GM19043 (cell line): ENCODE data around the gene INTS4.
"Not testable (repeated sequence)": the region's sequence is repeated elsewhere in the genome, so short reads cannot be mapped to it uniquely, and the experiment has no call there.

Experiments used
- ATAC-seq: cut with Tn5 transposase; IDR thresholded peaks from one replicate; pipeline ENCODE4 v1.9.1; 2021; ENCODE audit warnings: low read depth; ENCODE audit not compliant: unreplicated experiment

INTS4 gene

GRCh38 chr11:77884186-77884828, 110.2 kb downstream of the INTS4 start:
- no peak for ATAC-seq

GRCh38 chr11:77883775-77884174, 110.7 kb downstream of the INTS4 start:
- ATAC-seq, result no peak

- ATAC-seq, result no peak
Measured at GRCh38 chr11:77882396-77882795, 112.1 kb downstream of the INTS4 start.

DNA sequence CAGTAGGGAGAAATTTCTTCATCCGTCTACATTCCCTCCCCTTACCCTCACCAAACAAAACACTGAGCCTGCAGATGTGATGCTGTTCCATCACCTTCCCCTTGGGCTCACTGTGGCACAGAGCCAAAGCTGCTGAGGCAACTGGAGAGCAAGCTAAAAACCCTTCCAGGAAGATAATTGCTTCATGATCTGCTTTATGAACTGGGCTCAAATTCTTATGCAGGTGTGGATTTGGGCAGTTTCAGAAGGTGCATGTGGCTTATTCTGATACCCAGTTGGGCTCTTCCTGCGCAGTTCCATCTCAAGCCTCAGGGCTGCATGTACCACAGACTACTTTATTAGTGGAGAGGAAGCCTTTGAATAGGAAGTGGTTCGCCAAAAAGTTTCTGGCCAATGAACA, 115.2 kb downstream of the INTS4 start:
- peak; percentile 79 for ATAC-seq

DNA sequence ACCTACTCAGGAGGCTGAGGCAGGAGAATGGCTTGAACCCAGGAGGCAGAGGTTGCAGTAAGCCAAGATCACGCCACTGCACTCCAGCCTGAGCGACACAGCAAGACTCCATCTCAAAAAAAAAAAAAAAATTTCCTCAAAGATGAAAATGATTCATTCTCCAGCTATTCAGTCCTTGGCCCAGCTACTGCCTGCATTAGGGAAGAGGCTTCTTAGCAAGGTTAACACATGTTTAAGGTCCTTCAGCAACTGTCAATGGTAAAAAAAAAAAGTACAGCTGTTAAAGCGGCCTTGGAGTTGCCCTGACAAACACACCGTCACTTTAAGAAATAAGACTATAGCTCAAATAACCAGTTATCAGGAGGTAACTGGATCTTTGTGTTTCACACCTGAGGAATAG, 116.2 kb downstream of the INTS4 start:
- ATAC-seq, result not testable (repeated sequence)

DNA sequence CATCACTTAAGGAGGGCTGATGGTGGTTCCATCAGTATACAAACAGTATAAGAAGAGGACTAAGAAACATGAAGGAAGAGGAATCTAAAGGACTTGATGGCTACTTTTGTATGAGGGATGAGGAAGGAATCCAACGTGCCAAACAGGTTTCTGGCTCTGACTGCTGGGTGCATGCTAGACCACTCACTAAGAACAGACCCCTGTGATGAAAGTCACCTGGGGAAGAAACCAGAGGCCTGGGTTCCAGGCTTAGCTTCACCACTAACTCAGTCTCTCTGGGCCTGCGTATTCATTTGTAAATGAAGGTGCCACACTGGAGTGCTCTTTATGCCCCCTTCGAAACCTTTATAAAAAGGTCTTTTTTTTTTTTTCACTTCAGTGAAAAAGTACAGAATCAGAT, 118.4 kb downstream of the INTS4 start:
- no peak for ATAC-seq

DNA sequence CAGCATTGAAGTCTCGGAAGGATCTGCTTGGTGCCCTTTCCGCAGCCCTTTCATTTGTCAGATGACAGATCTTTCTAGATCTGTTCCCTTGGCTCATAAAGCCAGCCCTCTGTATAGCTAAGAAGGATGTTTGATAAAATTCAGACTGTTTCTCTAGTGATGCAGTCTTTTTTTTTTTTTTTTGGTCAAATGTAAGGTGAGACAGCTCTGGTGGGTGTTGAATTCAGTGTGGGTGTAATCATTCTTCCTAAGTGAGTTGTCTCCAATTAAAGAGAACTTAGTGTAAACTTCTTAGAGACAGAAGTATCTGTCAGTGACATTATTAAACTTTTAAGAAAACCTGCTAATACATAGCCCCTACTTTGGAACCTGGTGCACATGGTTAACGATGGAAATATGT, 120.3 kb downstream of the INTS4 start:
- no peak for ATAC-seq

GRCh38 chr11:77873345-77873744, 121.1 kb downstream of the INTS4 start:
- no peak for ATAC-seq

- no peak for ATAC-seq
Measured at GRCh38 chr11:77871855-77872254, 122.6 kb downstream of the INTS4 start.

- ATAC-seq, result no peak
Measured at GRCh38 chr11:77868744-77869143, 125.7 kb downstream of the INTS4 start.

DNA sequence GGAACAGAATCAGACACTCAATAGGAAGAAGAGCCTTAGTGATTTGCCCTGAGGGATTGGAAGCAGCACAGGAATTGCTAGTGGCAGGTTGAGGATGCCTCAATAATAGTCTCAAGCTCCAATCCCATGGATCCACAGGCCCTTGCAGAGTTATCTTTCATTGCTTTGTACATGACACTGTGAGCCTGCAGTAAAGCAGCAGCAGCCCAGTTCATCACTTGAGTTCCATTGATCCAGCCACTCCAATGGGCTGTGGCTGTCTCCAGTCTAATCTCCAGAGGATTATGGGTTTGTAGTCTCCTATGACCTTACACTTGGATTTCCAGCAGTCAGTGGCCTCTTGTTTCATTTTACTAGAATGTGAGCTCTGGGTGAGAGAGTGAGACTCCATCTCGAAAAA, 128.1 kb downstream of the INTS4 start:
- no peak for ATAC-seq

DNA sequence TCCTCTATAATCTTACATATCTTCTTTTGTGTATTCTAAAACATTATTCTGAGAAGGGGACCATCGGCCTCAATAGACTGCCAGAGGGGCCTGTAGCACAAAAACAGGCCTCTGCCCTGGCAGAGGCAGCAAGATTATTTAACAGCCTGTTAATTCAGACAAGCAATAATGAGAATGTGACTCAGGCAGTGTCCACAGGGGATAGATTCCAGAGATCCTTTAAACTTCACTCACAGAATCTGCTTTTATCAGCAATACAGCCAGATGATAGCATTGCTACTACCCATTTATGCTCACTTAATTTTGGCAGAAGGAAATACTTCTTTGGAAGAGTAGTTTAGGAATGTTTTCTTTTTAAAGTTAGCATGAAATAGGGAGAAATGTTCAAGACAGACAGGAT, 128.7 kb downstream of the INTS4 start:
- no peak for ATAC-seq

DNA sequence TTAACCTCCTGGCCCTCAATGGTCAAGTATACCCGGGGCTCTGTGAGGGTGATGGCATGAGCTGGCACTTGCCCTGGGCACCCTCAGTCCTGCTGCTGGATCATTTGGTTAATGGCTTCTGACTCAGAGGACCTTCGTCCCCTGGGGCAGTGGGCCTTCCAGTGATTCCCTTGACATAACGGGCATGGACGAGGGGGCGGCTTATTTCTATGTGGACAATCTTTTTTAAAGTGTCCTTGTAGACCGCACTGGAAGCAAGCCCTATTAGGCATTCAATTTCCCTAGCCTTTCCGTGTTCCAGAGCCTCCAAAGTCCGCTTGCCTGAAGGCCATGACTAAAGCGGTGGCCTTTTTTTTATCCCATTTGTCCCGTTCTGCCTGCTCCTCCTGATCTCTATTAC, 133.0 kb downstream of the INTS4 start:
- not testable (repeated sequence) for ATAC-seq

DNA sequence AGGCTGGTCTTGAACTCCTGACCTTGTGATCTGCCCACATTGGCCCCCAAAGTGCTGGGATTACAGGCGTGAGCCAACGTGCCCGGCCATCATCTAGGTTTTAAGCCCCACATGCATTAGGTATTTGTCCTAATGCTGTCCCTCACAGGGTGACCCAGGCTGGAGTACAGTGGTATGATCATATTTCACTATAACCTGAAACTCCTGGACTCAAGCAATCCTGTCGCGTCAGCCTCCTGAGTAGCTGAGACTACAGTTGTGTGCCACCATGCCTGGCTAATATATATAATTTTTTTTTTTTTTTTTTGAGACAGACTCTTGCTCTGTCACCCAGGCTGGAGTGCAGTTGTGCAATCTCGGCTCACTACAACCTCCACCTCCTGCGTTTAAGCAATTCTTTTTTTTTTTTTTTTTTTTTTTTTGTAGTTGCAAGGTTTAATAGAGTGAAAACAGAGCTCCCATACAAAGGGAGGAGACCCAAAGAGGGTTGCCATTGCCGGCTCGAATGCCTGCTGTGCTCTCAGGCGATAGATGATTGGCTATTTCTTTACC, 136.5 kb downstream of the INTS4 start:
- ATAC-seq, result not testable (repeated sequence)

GRCh38 chr11:77854838-77855237, 139.6 kb downstream of the INTS4 start:
- ATAC-seq, result no peak

DNA sequence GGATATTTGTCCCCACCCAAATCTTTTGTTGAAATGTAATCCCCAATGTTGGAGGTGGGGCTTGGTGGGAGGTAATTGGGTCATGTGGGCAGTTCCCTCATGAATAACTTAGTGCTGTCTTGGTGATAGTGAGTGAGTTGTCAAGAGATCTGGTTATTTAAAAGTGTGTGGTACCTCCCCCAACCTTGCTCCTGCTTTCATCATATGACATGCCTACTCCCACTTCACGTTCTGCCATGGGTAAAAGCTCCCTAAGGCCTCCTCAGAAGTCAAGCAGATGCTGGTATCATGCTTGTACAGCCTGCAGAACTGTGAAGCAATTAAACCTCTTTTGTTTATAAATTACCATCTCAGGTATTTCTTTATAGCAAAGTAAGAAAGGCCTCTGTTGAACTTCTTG, 143.0 kb downstream of the INTS4 start:
- ATAC-seq, result no peak

DNA sequence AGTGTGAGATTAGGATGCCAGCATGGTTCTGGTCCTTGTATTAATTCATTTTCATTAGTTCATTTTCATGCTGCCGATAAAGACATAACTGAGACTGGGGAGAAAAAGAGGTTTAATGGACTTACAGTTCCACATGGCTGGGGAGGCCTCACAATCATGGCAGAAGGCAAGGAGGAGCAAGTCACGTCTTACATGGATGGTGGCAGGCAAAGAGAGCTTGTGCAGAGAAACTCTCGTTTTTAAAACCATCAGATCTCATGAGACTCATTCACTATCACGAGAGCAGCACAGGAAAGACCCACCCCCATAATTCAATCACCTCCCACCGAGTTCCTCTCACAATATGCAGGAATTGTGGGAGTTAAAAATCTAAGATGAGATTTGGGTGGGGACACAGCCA, 150.8 kb downstream of the INTS4 start:
- not testable (repeated sequence) for ATAC-seq

- no peak for ATAC-seq
Measured at GRCh38 chr11:77842441-77843121, 151.9 kb downstream of the INTS4 start.

- no peak for ATAC-seq
Measured at GRCh38 chr11:77833302-77833701, 161.2 kb downstream of the INTS4 start.

DNA sequence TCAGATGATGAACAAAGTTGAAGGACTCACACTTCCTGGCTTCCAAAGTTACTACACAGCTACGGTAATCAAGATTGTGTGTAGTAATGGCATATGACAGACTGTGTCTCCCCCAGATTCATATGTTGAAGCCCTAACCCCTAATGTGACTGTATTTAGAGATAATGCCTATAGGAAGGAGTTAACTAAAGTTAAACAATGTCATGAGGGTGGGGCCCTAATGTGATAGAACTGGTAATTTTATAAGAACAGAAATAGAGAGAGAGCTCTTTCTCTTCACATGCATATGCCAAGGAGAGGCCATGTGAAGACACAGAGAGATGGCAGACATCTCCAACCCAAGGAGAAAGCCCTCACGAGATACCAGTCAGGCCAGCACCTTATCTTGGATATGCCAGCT, 165.5 kb downstream of the INTS4 start:
- no peak for ATAC-seq
